Central memory CD4-positive, alpha-beta T cell (primary cell): ENCODE measurements around the gene ST8SIA5.

Source experiments
- DNase-seq: peaks from one replicate; pipeline ENCODE4 v3.0.0; 2022

The ST8SIA5 gene

DNA sequence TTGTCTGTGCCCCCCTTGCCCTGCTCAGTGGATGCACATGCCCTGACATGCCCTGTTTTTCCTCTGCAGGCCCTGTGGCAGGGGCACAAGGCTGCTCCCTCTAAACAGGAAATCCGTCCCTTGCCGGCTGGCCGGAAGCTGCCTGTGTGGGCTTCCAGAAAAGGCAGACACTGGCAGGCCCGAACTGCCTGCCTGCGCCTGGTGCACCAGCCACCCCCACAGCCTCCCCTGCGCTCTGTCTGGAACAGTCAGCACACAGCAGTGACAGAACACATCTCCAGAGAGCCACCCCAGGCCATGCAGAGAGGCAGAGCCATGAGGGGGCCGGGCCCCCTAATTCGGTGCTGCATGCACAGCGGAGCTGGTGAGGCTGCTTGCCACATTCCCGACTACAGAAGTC is 133.3 kb downstream of the ST8SIA5 start:
- DNase-seq: no peak

DNA sequence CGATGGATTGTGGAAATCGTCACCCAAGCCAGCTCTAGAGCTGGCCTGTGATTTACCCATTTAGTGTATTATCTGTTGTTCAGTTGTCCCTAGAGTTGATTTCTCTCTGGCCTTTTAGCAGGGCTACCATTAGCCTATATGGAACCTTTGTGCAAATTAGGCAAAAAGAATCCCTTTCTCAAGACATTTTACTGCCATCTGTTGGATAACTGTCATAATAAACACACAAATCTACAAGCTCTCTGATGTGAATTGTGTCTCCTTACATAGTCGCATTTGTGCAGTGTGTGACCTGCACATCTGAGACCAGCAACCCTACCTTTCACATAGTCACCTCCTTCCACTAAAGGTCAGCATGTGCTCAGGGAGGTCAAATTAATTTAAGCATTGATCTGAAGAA is 133.9 kb downstream of the ST8SIA5 start:
- DNase-seq: no peak

DNA sequence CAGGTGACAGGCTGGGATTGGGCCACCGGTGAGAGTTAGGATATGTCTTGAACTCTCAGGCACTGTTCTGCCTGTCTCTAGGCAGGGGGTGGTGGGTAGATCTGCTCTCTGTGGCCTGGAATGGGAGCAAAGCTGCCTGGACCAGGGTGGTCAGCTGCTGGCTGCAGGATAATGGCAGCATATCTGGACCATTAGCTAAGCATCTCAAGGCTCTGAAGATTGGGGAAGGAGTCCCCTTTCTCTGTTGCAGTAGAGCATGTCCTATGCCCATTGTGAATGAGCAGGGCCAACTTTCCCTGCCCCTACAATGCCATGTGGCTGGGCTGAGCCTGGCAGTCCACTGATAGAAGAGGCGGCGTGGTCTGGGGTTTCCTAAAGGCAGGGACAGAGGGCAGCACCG is 134.4 kb downstream of the ST8SIA5 start:
- no peak for DNase-seq

DNA sequence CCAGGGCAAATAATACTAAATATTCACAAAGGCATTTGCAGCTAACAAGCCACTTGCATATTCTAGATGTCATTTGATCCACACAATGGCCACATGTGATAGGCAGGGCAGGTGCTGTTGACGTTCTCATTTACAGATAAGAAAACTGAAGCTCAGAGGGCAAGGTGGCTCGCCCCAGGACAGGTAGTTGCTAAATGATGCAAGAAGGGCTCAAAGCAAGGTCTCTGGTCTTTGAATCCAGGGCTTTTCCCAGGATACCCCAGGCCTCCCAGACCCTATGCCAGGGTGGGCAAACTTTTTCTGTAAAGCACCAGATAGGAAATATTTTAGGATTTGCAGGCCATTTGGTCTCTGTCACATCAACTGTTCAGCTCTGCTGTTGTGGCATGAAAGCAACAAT is 135.0 kb downstream of the ST8SIA5 start:
- DNase-seq: no peak

DNA sequence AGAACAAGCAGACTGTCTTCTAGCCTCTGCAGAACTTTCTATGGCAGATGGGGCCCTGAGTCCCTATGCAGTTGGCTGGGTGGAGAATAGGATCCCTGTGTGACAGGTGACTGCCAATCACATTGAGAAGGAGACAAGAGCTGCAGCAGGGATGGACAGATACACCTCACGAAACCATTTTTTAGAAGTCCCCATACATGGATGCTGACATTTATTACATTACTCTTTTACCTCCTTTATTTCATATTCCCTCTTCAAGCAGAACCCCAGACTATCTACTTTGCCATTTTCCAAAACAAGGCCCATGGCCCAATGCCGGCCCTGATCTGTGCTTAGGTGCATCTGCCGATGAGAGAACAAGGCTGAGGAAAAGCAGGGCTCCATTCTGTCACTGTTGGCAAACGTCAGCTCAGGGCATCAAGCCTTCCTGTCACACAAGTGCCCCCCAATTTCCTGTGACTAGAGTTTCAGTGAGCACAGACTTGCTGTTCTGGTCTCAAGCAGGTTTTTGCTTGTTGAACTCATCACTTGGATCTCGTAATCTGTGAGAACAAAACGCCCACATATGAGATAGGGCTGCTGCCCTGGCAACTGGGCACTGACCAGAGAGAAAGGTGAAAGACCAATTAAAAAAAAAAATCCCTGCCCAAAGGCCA is 135.6 kb downstream of the ST8SIA5 start:
- DNase-seq: no peak

DNA sequence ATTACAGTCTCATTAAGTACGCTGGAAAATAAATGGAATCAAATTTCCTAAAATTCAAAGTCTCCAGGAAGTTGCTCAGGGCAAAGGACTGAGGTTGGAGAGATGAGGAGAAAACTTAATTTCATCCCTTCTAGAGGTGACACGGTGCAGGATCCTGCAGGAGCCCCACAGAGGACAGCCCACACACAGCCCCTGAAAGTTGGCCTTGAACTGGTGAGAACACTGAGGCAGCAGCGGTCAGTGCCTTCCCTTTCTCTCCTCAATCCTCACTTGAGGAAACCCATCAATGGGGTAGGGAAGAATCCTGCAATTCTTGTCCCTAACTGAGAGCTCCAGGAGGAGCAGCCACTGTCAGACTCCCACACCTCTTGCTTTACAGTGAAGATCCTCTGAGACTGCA is 137.3 kb downstream of the ST8SIA5 start:
- DNase-seq: no peak
